Hippocampal formation (tissue), 2 donors: Measurements from ENCODE around the gene LRRC1.
A peak's percentile ranks its signal among the peaks of the same experiment; 100 is the strongest.

Source experiments
- DNase-seq, 2 donors: peaks; one replicate each; lab custom pipeline; 2025; lab: John Stamatoyannopoulos, UW

Gene LRRC1

DNA sequence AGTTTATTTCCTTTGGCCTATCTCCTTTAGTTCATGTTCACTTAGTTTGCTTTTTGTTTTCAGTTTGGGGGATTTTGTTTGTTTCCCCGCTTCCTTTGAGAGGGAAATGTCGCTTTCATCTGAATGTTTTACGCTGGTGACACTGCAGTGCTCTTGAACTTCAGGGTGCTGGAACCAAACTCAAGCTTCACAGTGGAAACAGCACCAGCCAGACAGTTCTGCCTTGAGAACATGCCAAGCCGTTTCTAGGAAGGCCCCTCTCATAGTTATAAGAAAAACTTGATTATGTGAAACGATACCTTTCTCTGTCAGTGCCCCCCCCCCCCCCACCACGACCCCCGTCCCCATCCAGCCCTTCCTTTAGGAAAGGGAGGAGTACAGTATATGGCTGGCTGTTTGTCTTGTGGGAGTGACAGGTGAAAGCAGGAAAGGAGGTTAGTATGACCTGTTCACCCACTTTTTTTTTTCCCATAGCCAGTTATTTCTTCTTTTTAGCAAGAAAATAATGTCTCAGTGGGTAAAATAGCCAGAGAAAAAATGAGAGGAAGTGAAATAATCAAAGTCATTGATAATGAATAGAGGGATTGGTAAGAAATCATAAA, 130.1 kb downstream of the LRRC1 start:
- DNase-seq: no peak

DNA sequence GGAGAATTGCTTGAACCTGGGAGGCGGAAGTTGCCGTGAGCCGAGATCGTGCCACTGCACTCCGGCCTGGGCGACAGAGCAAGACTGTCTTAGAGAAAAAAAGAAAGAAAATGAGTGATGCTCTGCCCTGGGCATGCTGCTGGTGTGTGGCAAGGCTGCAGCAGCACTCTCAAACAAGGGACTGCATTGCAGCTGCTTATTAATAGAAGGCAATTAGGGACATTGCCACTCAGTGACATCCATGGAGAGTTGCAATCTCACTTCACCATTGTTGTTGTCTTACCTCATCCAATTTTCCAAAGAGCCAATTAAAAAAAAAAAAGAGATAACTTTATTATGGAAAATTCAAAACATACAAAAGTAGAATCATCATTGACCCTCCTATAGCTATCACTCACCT, 131.1 kb downstream of the LRRC1 start:
- no peak for DNase-seq

DNA sequence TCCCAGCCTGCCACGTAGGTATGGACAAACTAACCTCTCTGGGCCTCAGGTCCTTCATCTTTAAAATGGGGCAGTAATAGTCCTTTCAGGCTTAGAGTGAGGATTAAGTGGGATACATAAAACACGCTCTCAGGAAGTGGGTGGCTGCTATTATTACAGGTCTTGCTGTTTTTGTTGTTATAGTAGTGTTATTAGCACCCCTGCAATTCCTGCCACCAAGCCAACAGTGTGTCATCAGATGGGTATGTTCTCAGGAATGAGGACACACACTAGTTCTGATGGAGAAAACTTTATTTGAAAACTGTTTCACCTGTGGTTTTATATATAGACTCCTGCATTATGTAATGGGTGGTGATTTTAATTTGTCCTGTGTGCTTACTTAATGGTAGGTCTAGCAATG, 131.7 kb downstream of the LRRC1 start:
- DNase-seq: no peak

DNA sequence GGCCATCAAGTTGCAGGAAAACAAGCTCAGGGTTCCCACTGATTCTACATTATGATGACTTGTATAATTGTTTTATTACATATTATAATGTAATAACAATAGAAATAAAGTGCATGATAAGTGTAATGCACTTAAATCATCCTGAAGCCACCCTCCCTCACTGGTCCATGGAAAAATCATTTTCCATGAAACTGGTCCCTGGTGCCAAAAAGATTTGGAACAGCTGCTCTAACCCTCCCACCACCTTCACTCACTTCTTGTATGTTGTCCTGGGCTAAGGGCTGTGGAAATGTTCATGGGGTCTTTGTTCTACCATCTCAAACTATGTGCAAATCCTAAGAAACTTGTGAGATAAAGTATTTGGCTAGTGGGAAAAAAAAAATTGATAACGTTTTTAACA, 133.8 kb downstream of the LRRC1 start:
- no peak for DNase-seq

DNA sequence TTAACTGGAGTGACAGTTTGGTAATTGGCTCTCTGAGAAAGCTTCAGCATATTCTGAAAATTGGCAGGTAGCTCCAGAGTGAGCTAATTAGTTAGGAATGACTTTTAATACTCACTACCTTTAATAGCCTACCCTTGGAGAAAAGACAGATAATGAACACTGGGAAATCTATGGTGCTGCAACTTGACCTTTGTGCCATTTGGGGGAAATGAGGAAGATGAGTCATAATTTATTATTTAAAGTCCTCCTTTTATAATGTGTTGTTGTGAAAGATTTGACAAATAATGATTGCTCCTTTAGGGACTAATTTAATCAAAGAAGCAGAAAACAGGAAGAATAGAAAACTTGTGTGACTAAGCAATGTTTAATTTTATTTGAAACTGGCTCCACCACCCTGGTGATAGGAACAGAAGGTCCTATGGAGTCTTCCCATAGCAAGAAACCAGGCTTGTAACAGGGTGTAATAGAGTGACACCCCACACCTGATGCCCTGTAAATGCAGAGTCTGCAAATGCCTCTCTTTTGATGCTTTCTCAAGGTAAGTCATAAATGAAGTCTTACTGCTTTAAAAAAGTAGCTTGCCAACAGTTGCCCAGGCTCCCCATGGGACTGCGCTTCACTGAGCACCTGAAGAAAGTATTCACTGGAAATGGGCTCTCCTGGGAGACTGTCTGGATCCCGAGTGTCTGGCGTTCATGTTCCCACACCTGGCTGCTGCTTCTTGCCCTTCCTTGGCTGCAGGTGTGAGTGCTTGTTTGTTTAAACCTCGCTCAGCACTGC, 134.4 kb downstream of the LRRC1 start:
- DNase-seq: no peak

DNA sequence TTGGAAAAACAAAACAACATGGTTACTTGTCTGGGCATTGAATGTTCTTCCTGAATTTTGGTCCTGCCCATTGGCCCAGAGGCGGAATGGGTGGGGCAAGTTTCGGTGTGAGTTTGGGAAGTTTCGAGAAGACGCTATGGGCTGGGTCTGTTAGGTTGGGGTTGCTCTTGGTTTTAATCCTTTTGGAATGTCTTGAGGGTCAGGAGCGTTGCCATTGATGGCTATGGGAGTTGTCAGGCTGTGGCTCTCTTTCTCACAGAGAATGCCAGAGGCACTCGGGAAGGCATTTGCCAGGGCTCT, 135.0 kb downstream of the LRRC1 start:
- DNase-seq: no peak

DNA sequence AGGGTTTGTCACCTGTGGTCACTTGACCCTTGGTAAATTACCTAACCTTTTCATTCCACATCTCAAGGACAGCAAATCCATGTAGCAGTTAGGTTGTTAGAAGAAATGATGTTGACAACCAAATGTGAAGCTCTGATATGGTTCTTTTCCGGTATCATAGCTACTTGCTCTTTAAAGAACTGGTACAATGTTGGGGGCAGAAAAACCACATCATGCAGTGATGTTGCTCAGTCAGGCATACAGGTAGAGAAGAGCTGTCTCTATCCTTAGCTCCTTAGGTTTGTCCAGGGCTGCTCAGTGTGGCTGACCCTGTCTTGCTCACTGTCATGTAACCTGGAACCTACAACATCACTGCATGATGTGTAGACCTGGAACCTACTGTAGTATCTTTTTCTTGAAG, 135.5 kb downstream of the LRRC1 start:
- no peak for DNase-seq

DNA sequence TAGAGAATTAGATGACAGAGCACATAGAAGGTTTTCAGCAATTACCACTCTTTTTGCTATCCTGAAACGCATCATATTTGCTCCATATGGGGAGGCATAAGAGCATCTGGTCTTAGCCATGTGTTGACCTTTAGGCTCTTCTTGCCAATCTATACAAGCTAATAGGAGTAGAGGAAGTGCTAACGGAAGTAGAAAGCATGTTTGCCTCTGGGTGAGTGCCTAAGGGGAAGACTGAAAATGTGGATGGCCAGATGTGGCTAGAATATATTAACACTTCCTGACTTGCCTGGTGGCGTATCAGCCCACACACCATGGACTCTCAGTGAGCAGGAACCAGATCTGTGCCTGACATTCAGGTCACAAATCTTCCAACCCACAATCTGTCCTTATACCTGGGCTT, 136.3 kb downstream of the LRRC1 start:
- DNase-seq: no peak

DNA sequence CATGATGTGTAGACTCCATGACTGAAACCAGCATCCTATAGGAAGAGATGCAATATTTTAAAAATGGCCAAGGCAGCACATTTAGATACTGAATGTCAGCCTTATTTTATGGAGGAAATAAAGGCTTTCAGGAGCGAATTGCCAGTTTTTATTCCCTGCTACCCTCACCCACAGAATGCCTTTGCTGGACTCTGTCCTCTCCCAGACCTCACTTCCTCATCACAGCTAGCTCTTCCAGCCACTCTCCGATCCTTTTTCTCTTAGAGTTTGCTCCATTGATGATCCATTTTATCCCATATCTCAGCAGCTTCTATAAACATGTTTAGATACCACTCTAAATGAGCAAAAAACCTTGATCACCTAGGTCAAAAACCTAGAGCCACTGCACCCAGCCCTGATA, 137.7 kb downstream of the LRRC1 start:
- no peak for DNase-seq

DNA sequence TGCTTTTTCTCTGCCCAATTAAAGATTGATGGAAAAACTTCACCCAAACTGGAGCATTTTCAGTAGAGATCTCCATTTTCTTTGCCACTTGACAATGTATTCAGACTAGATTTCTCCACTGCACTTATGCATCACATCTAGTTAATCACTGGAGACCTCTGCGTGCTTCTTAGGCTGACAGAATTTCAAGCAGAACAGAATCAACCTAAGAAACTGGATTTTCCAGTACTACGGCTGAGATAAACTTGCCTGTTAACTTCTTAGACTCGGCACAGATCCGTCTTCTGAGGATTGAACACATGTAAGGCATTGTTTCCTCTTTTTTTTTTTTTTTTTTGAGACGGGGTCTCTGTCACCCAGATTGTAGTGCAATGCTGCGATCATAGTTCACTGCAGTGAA, 139.2 kb downstream of the LRRC1 start:
- DNase-seq: no peak

DNA sequence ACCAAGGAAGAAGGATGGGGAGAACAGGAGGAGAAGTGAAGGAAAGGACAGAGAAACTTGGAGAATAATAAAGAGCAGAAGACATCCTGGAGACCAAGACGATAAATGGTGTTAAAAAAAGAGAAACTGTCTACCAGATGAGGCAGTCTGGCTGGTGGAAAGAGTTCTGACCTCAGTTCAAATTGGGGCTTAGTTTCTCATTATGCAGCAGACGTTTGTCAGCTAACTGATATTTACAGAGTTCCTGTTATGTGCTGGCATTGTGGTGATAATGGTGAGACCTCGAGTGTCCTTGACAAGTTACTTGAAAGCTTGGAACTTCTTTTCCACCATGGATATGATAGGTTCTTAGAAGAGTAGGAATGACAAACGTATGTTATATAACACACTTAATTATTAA, 142.7 kb downstream of the LRRC1 start:
- DNase-seq: no peak

DNA sequence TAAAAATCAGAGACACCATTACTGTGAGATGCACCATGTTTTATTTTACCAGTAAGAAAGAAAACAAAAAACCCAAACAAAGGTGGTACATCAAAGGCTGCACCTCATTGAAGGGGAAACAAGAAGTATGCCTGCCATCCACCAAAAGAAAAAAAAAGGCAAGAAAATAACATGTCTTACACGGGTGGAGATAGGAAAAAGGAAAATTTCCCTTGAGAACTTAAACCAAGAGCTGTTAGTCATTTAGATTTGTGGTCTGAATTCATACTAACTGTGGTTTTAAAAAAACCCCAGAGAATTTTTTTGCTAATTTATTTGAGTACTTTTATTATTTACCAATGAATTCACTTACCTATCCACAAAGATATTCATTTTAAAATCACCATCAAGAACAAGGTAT, 144.0 kb downstream of the LRRC1 start:
- DNase-seq: no peak

DNA sequence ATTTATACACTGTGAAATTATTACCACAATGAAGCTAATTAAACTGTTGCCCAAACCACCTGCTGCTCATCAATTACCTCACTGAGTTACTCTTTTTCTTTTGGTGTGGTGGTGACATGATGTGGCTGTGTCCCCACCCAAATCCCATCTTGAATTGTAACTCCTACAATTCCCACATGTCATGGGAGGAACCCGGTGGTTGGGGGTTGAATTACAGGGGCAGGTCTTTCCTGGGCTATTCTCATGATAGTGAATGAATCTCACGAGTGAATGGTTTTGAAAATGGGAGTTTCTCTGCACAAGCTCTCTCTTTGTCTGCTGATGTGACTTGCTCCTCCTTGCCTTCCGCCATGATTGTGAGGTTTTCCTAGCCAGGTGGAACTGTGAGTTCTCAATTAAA, 145.0 kb downstream of the LRRC1 start:
- no peak for DNase-seq

DNA sequence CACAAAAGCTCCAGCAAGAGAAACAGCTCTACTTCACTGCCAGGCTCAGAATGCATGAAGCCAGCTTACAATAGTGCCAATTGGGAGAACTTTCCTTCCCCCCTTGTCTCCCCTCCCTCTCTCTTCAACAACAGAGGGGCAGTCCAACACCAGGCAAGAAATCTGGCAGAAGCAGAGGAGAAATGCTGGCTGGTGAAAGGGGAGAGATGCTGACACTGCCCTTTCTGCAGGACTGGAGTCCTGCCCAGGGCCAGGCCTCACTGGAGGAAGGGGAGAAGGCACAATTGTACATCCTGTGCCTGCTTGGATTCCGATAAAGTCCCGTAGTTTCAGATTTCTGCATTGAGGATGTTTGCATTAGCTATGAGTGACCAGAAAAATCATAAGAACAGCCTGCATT, 148.6 kb downstream of the LRRC1 start:
- peak; percentile 55 to 66 for DNase-seq

DNA sequence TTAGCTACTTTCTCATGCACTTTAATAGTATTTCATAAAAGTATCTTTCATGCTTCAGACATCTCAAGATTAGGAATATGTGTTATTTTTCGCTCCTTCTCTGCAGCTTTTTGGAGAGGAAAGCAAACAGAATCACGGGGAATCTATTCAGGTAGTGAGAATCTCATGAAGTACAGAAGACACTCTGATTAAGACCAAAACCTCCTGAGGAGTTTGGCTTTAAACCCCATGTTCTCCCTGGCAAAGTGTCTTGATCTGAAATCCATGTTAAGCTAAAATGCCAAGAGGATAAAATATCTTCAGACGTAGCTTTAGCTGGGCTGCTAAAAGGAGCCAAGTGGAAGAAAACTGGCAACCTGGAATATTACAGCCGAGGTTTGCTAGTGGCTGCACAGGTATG, 149.3 kb downstream of the LRRC1 start:
- no peak for DNase-seq

DNA sequence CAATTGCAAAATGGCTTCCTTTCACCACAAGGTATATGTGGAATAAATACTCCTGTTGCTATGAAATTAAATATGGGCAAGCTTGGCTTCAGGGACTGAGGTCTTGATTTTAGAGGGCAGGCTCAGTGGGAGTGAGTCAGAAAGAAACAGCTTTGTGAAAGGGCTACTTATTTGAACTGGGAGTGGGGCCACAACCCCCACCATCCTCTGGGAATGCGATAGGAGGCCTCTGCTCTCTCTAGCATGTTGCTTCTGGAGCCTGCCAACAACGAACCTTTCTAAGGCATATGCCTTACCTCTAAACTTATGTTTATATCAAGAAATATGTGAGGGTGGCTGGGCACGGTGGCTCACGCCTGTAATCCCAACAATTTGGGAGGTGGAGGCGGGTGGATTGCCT, 149.7 kb downstream of the LRRC1 start:
- no peak for DNase-seq

DNA sequence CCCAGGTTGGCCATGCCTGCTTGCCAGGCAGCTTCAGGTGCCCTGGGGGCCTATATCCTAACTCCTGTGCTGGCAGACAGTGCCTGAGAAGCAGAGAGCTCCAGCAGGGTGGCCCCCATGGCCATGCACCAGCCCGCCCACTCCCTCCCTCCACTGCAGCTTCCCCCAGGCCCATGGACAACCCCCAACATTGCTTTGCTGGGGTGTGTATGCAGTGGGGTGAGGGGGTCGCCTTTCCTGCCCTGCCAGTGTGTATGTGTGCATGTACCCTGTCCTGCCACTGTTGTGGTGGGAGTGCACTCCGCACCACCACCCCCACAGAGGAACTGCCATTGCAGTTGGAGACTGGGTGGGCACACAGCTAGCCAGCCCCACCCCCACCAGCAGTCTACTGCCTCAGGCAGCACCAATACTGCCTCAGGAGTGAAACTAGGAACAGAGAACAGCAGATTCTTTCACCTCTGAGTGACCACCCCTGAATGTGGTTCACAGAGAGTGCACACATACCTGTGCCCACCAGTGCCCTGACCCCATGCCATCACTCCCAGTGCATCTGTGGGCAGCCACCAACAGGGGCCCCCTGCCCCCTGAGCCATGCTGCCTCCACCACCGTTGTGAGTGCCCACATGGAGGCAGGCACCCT, 151.1 kb downstream of the LRRC1 start:
- DNase-seq: no peak

DNA sequence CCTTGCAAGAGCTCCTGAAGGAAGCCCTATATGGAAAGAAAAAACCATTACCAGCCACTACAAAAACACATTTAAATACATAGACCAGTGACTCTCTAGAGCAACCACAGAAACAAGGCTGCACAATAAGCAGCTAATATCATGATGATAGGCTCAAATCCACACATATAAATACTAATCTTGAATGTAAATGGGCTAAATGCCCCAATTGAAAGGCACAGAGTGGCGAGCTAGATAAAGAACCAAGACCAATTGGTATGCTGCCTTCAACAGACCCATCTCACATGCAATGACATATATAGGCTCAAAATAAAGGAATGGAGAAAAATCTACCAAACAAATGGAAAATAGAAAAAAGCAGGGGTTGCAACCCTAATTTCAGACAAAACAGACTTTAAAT, 153.0 kb downstream of the LRRC1 start:
- no peak for DNase-seq

DNA sequence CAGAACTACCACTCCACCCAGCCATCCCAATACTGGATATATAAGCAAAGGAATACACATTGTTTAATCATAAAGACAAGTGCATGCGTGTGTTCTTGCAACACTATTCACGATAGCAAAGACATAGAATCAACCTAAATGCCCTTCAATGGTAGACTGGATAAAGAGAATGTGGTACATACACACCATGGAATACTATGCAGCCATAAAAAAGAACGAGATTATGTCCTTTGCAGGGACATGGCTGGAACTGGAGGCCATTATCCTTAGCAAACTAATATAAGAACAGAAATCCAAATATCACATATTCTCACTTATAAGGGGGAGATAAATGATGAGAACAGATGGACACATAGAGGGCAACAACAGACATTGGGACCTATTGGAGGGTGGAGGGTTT, 156.6 kb downstream of the LRRC1 start:
- DNase-seq: no peak

DNA sequence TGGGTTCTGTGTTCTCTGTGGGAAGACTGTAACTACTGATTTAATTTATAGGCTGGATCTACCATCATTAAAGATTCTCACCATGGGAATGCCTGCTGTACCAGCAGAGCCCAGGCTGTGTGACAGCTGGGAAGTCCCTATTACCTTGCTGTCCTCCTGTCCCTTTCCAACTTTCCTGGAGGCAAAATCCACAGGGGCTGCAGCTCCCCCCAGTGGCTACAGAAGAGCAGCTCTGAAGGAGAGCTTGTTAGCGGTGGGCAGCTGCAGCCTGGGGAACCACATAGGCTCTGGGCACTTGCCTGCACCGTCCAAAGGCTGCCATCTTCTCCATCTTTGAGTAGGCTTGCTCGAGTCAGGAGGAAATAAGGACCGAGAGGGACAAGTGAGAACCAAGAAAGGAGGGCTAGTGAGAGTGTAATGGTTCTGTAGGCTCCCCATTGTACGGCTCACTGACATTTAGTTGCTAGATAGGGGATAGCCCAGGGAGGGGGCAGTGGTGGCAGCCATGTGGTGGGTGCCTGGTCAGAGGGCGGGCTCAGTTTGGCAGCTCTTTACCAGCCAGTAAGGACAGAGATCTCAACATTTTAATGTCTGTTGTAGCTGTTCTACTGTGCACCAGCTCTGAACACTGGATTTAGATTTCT, 161.4 kb downstream of the LRRC1 start:
- DNase-seq: peak; percentile 83 to 84

DNA sequence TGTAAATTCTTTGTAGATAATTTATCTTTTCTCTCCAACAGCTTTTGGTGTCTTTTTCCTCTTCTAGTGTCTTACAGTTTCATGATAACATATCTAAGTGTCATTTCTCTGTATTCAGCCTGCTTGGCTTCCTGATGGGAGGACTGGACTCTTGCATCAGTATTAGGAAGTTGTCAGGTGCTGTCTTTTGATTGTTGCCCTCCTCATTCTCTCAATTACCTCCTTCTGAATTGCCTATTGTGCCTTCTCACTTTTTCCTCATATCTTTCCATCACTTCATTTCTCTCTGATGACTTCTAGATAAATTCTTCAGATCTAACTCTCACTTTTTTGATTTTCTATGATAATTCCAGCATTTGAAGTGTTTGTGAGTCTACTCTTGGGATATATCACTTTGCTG, 162.0 kb downstream of the LRRC1 start:
- DNase-seq: no peak

DNA sequence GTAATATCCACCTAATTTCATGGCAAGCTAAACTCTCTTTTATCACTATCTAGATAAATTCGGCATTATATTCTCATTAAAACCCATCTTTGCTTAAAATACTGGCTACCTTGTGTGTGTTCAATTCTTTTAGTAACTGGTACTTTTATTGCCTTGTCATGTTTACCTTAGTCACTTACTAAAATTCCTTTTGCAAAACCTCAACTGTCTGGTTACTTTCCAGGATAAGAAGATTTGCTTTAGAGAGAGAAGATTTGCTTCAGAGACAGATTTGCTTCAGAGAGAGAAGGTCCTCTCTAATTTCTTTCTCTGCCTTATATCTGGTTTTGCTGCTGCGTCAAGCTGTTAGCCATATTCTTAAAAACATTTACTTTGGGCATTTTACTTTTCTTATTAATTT, 164.9 kb downstream of the LRRC1 start:
- DNase-seq: no peak

DNA sequence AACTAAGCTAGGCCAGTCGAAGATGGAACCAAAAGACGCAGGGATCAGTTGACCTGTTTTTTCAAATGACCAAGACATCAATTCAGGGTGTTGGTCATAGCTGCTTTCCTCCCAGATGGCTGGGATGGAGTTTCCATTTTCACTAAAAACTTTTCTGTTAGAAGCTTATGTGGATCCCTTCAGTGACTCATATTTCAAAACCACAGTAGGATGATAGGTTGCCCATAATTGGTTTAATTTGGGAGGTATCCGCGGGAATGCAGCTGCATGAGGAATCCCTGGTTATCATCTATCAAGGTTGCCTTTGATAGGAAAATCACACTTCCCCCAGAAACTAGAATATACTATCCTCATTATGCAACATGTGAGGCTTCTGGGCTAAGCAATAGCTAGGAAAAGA, 165.5 kb downstream of the LRRC1 start:
- no peak for DNase-seq
